Activated T-helper 1 cell treated with anti-CD3 and anti-CD28 coated beads, Interleukin-12 subunit alpha, Interleukin-12 subunit beta, Interleukin-2, Interleukin-4 antibody, amounts not matched to agents 30 ng/mL and 10 ng/mL and 1 ng/mL, durations not matched to agents 14 hours and 24 hours and 36 hours (primary cell): ENCODE results near the gene CCDC146. TPM values are rescaled to one million over a fixed set of nuclear protein-coding genes. Genes with fewer than 3 reads are reported as not detected.
A peak's percentile ranks its signal among the peaks of the same experiment; 100 is the strongest.
"Not testable (repeated sequence)": the region's sequence is repeated elsewhere in the genome, so short reads cannot be mapped to it uniquely, and the experiment has no call there.

Source experiments
- DNase-seq: peaks from one replicate; pipeline ENCODE4 v3.0.0; 2021; ENCODE audit warnings: low spot score
- H3K27ac Mint-ChIP-seq: one replicate; pipeline ENCODE4 v1.8.0; 2021; ENCODE audit warnings: mild to moderate bottlenecking, mixed read lengths
- H3K27me3 Mint-ChIP-seq: one replicate; pipeline ENCODE4 v1.8.0; 2022; ENCODE audit warnings: mild to moderate bottlenecking, moderate library complexity, mixed read lengths; ENCODE audit not compliant: insufficient read depth
- H3K36me3 Mint-ChIP-seq: one replicate; pipeline ENCODE4 v1.8.0; 2021; ENCODE audit warnings: low read depth, mixed read lengths
- H3K4me1 Mint-ChIP-seq: one replicate; pipeline ENCODE4 v1.8.0; 2021; ENCODE audit warnings: low read depth, mixed read lengths
- H3K4me3 Mint-ChIP-seq: one replicate; pipeline ENCODE4 v1.8.0; 2021; ENCODE audit warnings: mild to moderate bottlenecking, moderate library complexity, mixed read lengths
- H3K9me3 Mint-ChIP-seq: one replicate; pipeline ENCODE4 v1.8.0; 2021; ENCODE audit warnings: mixed read lengths
- intact Hi-C: fragments of 100-400 bp; cut with micrococcal nuclease; formaldehyde crosslinking; loops from one replicate; pipeline ENCODE4 v1.15.1; 2024
- total RNA-seq: library from RNA; stranded (reverse); gene quantifications from 2 replicates; pipeline ENCODE4 v1.2.3, GENCODE V29; 2022

Gene CCDC146
- total RNA-seq, 1 donor from 2014 or later, result 2.1 TPM

GRCh38 chr7:77327067-77327931, 204.9 kb downstream of the CCDC146 start:
- peak overlapping the region; percentile 8 for H3K4me3 Mint-ChIP-seq
- H3K4me1 Mint-ChIP-seq, result peaks cover 64% of the 10 kb centered on the region
- H3K27ac Mint-ChIP-seq, result no peak overlapping the region
- H3K36me3 Mint-ChIP-seq, result no peaks in the 10 kb centered on the region
- no peaks in the 10 kb centered on the region for H3K9me3 Mint-ChIP-seq
- no peak for DNase-seq
- H3K27me3 Mint-ChIP-seq, result no peaks in the 10 kb centered on the region
- intact Hi-C loops, result no loop called here

- Mint-ChIP-seq H3K27me3 (no peaks in the 10 kb centered on the region), H3K9me3 (no peaks in the 10 kb centered on the region), H3K27ac (peak overlapping the region; percentile 50), H3K4me1 (peaks cover 64% of the 10 kb centered on the region), H3K36me3 (no peaks in the 10 kb centered on the region), H3K4me3 (peak overlapping the region; percentile 48)
- no peak for DNase-seq
- intact Hi-C loops, result loop anchor here (2.0 kb wide), 1 partner anchor 25 kb away; no protein-coding TSS in a partner anchor
Observed at GRCh38 chr7:77327932-77328628, 205.7 kb downstream of the CCDC146 start.

- no peaks in the 10 kb centered on the region for H3K27me3 Mint-ChIP-seq
- H3K36me3 Mint-ChIP-seq, result no peaks in the 10 kb centered on the region
- intact Hi-C loops, result loop anchor here (2.0 kb wide), 1 partner anchor 24 kb away; no protein-coding TSS in a partner anchor
- peak overlapping the region; percentile 61 for H3K27ac Mint-ChIP-seq
- H3K4me3 Mint-ChIP-seq, result peak overlapping the region; percentile 48
- H3K9me3 Mint-ChIP-seq, result no peaks in the 10 kb centered on the region
- no peak for DNase-seq
- H3K4me1 Mint-ChIP-seq, result peaks cover 64% of the 10 kb centered on the region
Observed at GRCh38 chr7:77328669-77329068, 206.3 kb downstream of the CCDC146 start.

- DNase-seq, result no peak
- Mint-ChIP-seq H3K27me3 (no peaks in the 10 kb centered on the region), H3K9me3 (no peaks in the 10 kb centered on the region), H3K27ac (peak overlapping the region; percentile 83), H3K36me3 (no peaks in the 10 kb centered on the region), H3K4me1 (peaks cover 64% of the 10 kb centered on the region), H3K4me3 (peak overlapping the region; percentile 50)
- intact Hi-C loops, result loop anchor here (1.0 to 5.0 kb wide), 3 partner anchors 23 to 208 kb away; partner anchors contain the start of gene PTPN12
Observed at GRCh38 chr7:77329466-77330168, 207.2 kb downstream of the CCDC146 start.

GRCh38 chr7:77330169-77330882, 207.9 kb downstream of the CCDC146 start:
- intact Hi-C loops, result loop anchor here (1.0 to 5.0 kb wide), 2 partner anchors 64 to 207 kb away; partner anchors contain the start of gene PTPN12
- peak overlapping the region; percentile 83 for H3K27ac Mint-ChIP-seq
- peak overlapping the region; percentile 50 for H3K4me3 Mint-ChIP-seq
- H3K27me3 Mint-ChIP-seq, result no peaks in the 10 kb centered on the region
- peak; percentile 20 for DNase-seq
- no peaks in the 10 kb centered on the region for H3K9me3 Mint-ChIP-seq
- H3K36me3 Mint-ChIP-seq, result no peaks in the 10 kb centered on the region
- peaks cover 64% of the 10 kb centered on the region for H3K4me1 Mint-ChIP-seq

GRCh38 chr7:77331938-77332695, 209.7 kb downstream of the CCDC146 start:
- Mint-ChIP-seq H3K9me3 (no peaks in the 10 kb centered on the region), H3K36me3 (peaks cover 2% of the 10 kb centered on the region), H3K27me3 (no peaks in the 10 kb centered on the region), H3K27ac (no peak overlapping the region), H3K4me1 (peaks cover 48% of the 10 kb centered on the region), H3K4me3 (no peak overlapping the region)
- intact Hi-C loops, result loop anchor here (1.0 to 5.0 kb wide), 3 partner anchors 85 to 210 kb away; partner anchors contain the start of genes CCDC146 and PTPN12
- DNase-seq, result peak; percentile 44

GRCh38 chr7:77334039-77334438, 211.6 kb downstream of the CCDC146 start:
- H3K4me1 Mint-ChIP-seq, result peaks cover 39% of the 10 kb centered on the region
- H3K9me3 Mint-ChIP-seq, H3K4me3 Mint-ChIP-seq, DNase-seq, H3K27ac Mint-ChIP-seq, H3K27me3 Mint-ChIP-seq, H3K36me3 Mint-ChIP-seq: not testable (repeated sequence)
- intact Hi-C loops, result loop anchor here (5.0 kb wide), 1 partner anchor 203 kb away; the partner anchor contains the start of gene PTPN12

GRCh38 chr7:77335581-77335980, 213.2 kb downstream of the CCDC146 start:
- H3K9me3 Mint-ChIP-seq, result no peaks in the 10 kb centered on the region
- H3K27ac Mint-ChIP-seq, result no peak overlapping the region
- H3K4me1 Mint-ChIP-seq, result peaks cover 24% of the 10 kb centered on the region
- H3K36me3 Mint-ChIP-seq, result peaks cover 4% of the 10 kb centered on the region
- no peak overlapping the region for H3K4me3 Mint-ChIP-seq
- peaks cover 4% of the 10 kb centered on the region for H3K27me3 Mint-ChIP-seq
- no peak for DNase-seq
- intact Hi-C loops, result no loop called here

GRCh38 chr7:77337456-77337990, 215.1 kb downstream of the CCDC146 start:
- Mint-ChIP-seq H3K36me3 (peaks cover 4% of the 10 kb centered on the region), H3K9me3 (no peaks in the 10 kb centered on the region), H3K27ac (no peak overlapping the region), H3K4me3 (no peak overlapping the region), H3K4me1 (peaks cover 10% of the 10 kb centered on the region), H3K27me3 (peaks cover 4% of the 10 kb centered on the region)
- intact Hi-C loops, result no loop called here
- DNase-seq, result no peak

GRCh38 chr7:77338260-77338659, 215.8 kb downstream of the CCDC146 start:
- intact Hi-C loops, result no loop called here
- H3K4me1 Mint-ChIP-seq, result peaks cover 10% of the 10 kb centered on the region
- H3K27ac Mint-ChIP-seq, result no peak overlapping the region
- DNase-seq, result no peak
- peaks cover 4% of the 10 kb centered on the region for H3K27me3 Mint-ChIP-seq
- peaks cover 4% of the 10 kb centered on the region for H3K36me3 Mint-ChIP-seq
- H3K9me3 Mint-ChIP-seq, result no peaks in the 10 kb centered on the region
- H3K4me3 Mint-ChIP-seq, result no peak overlapping the region

GRCh38 chr7:77338883-77339629, 216.6 kb downstream of the CCDC146 start:
- peaks cover 4% of the 10 kb centered on the region for H3K27me3 Mint-ChIP-seq
- H3K4me1 Mint-ChIP-seq, result peaks cover 10% of the 10 kb centered on the region
- no peak overlapping the region for H3K27ac Mint-ChIP-seq
- DNase-seq, result no peak
- H3K4me3 Mint-ChIP-seq, result no peak overlapping the region
- H3K9me3 Mint-ChIP-seq, result no peaks in the 10 kb centered on the region
- intact Hi-C loops, result no loop called here
- H3K36me3 Mint-ChIP-seq, result peaks cover 4% of the 10 kb centered on the region
